Neural crest cell (in vitro differentiated cells): Measurements from ENCODE around the gene IL1F10. TPM values are rescaled to one million over a fixed set of nuclear protein-coding genes. Genes with fewer than 3 reads are reported as not detected.

ENCODE experiments used
- DNase-seq: peaks from one replicate; pipeline ENCODE4 v3.0.0; 2021; ENCODE audit warnings: low read depth, mixed read lengths, low spot score
- H3K27ac Mint-ChIP-seq: one replicate; pipeline ENCODE4 v1.8.0; 2021; ENCODE audit warnings: mild to moderate bottlenecking, mixed read lengths; ENCODE audit not compliant: unreplicated experiment
- H3K27me3 Mint-ChIP-seq: 2 replicates; pipeline ENCODE4 v1.8.0; 2021; ENCODE audit warnings: low read depth, mild to moderate bottlenecking, mixed read lengths
- H3K36me3 Mint-ChIP-seq: 2 replicates; pipeline ENCODE4 v1.8.0; 2021; ENCODE audit warnings: low read depth, mild to moderate bottlenecking, mixed read lengths
- H3K4me1 Mint-ChIP-seq: 2 replicates; pipeline ENCODE4 v1.8.0; 2021; ENCODE audit warnings: mixed read lengths
- H3K4me3 Mint-ChIP-seq: one replicate; pipeline ENCODE4 v1.8.0; 2021; ENCODE audit warnings: mild to moderate bottlenecking, mixed read lengths
- H3K9me3 Mint-ChIP-seq: 2 replicates; pipeline ENCODE4 v1.8.0; 2021; ENCODE audit warnings: mixed read lengths
- total RNA-seq: library from RNA; stranded (reverse); gene quantifications from 2 replicates; pipeline ENCODE4 v1.2.1, GENCODE V29; 2021
- TF ChIP-seq, protein P1 (sequence below): fragments of 200-600 bp; sonication (generic); conservative IDR thresholded peaks from 2 replicates; pipeline ENCODE4 v1.5.0; 2021; ENCODE audit warnings: antibody characterized with exemption, mild to moderate bottlenecking

The IL1F10 gene
- total RNA-seq, 1 donor from 2014 or later, result not detected

DNA sequence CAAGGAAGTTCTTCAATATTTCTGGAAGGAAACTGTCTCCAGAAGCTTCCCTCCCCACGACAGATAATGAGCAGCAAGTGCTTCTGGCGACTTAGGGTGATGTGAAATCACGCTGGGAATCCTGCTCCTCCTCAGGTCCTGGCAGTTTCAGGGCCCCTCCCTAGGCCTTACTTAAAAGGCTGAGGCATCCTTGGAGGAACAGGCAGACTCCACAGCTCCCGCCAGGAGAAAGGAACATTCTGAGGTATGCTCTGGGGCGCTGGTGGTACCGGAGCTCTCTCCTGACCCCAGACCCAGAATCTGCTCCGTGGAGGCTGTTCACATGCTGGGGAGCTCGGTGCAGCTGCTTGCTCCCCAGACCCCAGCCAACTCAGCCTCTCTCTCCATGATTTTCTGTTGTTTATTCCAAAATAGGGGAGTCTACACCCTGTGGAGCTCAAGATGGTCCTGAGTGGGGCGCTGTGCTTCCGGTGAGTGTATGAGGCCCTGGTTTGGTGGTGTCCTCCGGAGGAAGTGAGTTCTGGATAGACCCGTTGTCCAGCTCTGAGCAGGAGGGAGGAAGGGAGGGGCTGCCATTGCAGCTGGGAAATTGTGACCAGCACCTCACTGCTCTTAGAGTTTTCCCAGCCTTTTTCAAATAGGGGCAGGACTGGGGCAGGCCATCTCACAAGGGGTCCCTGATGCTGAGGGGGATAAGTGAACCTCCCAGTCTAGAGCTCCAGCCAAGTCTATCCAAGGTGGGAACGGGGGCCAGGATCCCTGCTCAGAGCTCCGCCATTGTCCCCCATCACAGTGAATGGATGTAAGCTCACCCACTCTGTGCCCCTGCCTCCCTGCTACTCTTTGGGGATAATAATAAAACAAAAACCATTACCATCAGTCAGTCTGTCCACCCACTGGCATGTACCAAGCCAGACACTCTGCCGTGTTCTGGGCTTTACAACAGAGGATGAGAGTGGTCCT, 8.5 kb upstream of the IL1F10 start, which contains the start of gene IL36RN:
TSS of gene IL36RN (plus strand) at position 201 of the 963 bp plus-strand sequence. CDS start at position 442, 241 bp downstream.
- Mint-ChIP-seq H3K9me3 (peaks cover 12% of the 10 kb centered on the region), H3K36me3 (peaks cover 2% of the 10 kb centered on the region), H3K27me3 (peaks cover 9% of the 10 kb centered on the region), H3K4me1 (no peaks in the 10 kb centered on the region), H3K27ac (no peak within 1 kb of the TSS), H3K4me3 (no peak within 1 kb of the TSS)
- TF ChIP-seq, protein P1, sequence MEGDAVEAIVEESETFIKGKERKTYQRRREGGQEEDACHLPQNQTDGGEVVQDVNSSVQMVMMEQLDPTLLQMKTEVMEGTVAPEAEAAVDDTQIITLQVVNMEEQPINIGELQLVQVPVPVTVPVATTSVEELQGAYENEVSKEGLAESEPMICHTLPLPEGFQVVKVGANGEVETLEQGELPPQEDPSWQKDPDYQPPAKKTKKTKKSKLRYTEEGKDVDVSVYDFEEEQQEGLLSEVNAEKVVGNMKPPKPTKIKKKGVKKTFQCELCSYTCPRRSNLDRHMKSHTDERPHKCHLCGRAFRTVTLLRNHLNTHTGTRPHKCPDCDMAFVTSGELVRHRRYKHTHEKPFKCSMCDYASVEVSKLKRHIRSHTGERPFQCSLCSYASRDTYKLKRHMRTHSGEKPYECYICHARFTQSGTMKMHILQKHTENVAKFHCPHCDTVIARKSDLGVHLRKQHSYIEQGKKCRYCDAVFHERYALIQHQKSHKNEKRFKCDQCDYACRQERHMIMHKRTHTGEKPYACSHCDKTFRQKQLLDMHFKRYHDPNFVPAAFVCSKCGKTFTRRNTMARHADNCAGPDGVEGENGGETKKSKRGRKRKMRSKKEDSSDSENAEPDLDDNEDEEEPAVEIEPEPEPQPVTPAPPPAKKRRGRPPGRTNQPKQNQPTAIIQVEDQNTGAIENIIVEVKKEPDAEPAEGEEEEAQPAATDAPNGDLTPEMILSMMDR, result no peak
- DNase-seq, result no peak

- H3K36me3 Mint-ChIP-seq, result peaks cover 2% of the 10 kb centered on the region
- no peak for DNase-seq
- H3K27me3 Mint-ChIP-seq, result peaks cover 12% of the 10 kb centered on the region
- TF ChIP-seq, protein P1, result no peak
- peaks cover 9% of the 10 kb centered on the region for H3K9me3 Mint-ChIP-seq
- no peak overlapping the region for H3K4me3 Mint-ChIP-seq
- no peaks in the 10 kb centered on the region for H3K4me1 Mint-ChIP-seq
- no peak overlapping the region for H3K27ac Mint-ChIP-seq
Observed at GRCh38 chr2:113060396-113060795, 7.4 kb upstream of the IL1F10 start.

DNA sequence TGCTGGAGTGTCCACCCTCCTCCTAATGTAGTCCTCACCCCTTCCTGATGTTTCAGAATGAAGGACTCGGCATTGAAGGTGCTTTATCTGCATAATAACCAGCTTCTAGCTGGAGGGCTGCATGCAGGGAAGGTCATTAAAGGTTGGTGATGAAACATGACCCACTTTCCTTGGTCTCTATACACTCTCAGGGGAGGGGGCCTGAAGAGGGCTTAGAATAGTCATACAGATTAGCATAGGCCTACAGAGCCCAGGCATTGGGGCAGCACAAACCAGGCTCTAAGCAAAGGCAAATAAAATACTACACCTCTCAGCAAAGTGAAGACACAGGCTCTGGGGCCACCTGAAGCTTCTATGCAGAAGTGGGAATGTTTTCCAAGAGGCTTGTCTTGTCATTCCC, 7.0 kb upstream of the IL1F10 start:
- Mint-ChIP-seq H3K27me3 (peaks cover 12% of the 10 kb centered on the region), H3K4me1 (no peaks in the 10 kb centered on the region), H3K27ac (no peak overlapping the region), H3K4me3 (no peak overlapping the region), H3K9me3 (peaks cover 9% of the 10 kb centered on the region), H3K36me3 (no peaks in the 10 kb centered on the region)
- TF ChIP-seq, protein P1, result no peak
- DNase-seq, result no peak

DNA sequence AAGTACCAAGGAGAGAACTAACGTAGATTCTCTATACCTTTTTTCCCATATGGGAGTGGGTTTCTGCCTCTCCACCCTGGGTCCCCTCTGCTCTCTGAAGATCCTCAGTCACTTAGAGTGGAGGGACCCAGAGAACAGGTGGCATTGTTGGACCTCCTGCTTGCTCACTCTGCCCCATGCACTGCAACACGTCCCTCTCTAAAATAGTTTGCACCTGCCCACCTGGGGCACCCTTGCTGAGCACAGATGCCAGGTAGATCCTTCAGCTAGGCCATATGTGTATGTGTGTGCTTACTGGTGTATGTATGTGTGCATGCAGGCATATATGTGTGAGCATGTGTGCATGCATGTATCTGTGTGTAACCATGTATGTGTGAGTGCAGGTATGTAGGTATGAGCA, 6.5 kb upstream of the IL1F10 start:
- Mint-ChIP-seq H3K9me3 (peaks cover 6% of the 10 kb centered on the region), H3K27ac (no peak overlapping the region), H3K27me3 (peaks cover 12% of the 10 kb centered on the region), H3K4me1 (no peaks in the 10 kb centered on the region), H3K36me3 (no peaks in the 10 kb centered on the region), H3K4me3 (no peak overlapping the region)
- DNase-seq, result no peak
- TF ChIP-seq, protein P1, result no peak

DNA sequence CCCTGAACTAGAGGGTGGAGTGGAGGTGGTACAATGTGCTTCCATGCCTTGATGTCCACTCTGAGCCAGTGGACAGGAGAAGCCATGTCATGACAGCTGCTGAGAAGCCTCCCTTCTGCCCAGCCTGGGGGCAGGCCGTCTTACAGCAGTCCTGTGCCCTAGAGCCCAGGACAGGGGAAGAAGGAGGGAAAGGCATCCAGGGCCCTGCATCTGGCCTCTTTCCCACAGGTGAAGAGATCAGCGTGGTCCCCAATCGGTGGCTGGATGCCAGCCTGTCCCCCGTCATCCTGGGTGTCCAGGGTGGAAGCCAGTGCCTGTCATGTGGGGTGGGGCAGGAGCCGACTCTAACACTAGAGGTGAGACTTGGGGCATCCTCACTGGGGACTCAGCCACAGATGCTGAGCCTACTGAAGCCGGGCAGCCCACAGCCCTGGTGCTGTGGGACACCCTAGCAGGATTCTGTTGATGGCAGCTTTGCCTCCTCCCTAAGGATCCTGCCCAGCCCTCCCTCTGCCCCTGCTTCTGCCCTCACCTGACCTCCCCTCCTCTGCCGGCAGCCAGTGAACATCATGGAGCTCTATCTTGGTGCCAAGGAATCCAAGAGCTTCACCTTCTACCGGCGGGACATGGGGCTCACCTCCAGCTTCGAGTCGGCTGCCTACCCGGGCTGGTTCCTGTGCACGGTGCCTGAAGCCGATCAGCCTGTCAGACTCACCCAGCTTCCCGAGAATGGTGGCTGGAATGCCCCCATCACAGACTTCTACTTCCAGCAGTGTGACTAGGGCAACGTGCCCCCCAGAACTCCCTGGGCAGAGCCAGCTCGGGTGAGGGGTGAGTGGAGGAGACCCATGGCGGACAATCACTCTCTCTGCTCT, 5.6 kb upstream of the IL1F10 start:
- Mint-ChIP-seq H3K36me3 (no peaks in the 10 kb centered on the region), H3K27me3 (peaks cover 15% of the 10 kb centered on the region), H3K4me1 (no peaks in the 10 kb centered on the region), H3K4me3 (no peak overlapping the region), H3K27ac (no peak overlapping the region), H3K9me3 (peaks cover 7% of the 10 kb centered on the region)
- TF ChIP-seq, protein P1, result no peak
- DNase-seq, result no peak
